Chondrocyte (in vitro differentiated cells): Measurements from ENCODE around the gene PARD6G. TPM values are rescaled to one million over a fixed set of nuclear protein-coding genes. Genes with fewer than 3 reads are reported as not detected.
A peak's percentile ranks its signal among the peaks of the same experiment; 100 is the strongest.

Experiments
- DNase-seq: peaks from one replicate; pipeline ENCODE4 v3.0.0; 2021; ENCODE audit warnings: mixed read lengths, low spot score
- H3K27ac Mint-ChIP-seq: one replicate; pipeline ENCODE4 v1.8.0; 2021; ENCODE audit warnings: mild to moderate bottlenecking, moderate library complexity, mixed read lengths; ENCODE audit not compliant: unreplicated experiment
- H3K27me3 Mint-ChIP-seq: 2 replicates; pipeline ENCODE4 v1.8.0; 2021; ENCODE audit warnings: low read depth, mixed read lengths
- H3K36me3 Mint-ChIP-seq: 2 replicates; pipeline ENCODE4 v1.8.0; 2021; ENCODE audit warnings: low read depth, mixed read lengths
- H3K4me1 Mint-ChIP-seq: 2 replicates; pipeline ENCODE4 v1.8.0; 2021; ENCODE audit warnings: low read depth, mild to moderate bottlenecking, mixed read lengths
- H3K4me3 Mint-ChIP-seq: one replicate; pipeline ENCODE4 v1.8.0; 2021; ENCODE audit warnings: mild to moderate bottlenecking, moderate library complexity, mixed read lengths; ENCODE audit not compliant: unreplicated experiment
- H3K9me3 Mint-ChIP-seq: 2 replicates; pipeline ENCODE4 v1.8.0; 2021; ENCODE audit warnings: low read depth, mixed read lengths
- CTCF ChIP-seq: fragments of 200-600 bp; sonication (generic); IDR thresholded peaks from 2 replicates; pipeline ENCODE4 v1.5.0; 2021; ENCODE audit warnings: antibody characterized with exemption, mild to moderate bottlenecking, moderate library complexity
- total RNA-seq: library from RNA; stranded (reverse); gene quantifications from 3 replicates; pipeline ENCODE4 v1.2.1, GENCODE V29; 2021

Gene PARD6G
- total RNA-seq, 1 donor from 2014 or later: 17.7 TPM

GRCh38 chr18:80251700-80252099 is 4.4 kb upstream of the PARD6G start:
- H3K9me3 Mint-ChIP-seq: no peaks in the 10 kb centered on the region
- no peaks in the 10 kb centered on the region for H3K27me3 Mint-ChIP-seq
- H3K4me1 Mint-ChIP-seq: no peaks in the 10 kb centered on the region
- TF ChIP-seq CTCF: no peak
- H3K27ac Mint-ChIP-seq: no peak overlapping the region
- no peak overlapping the region for H3K4me3 Mint-ChIP-seq
- no peaks in the 10 kb centered on the region for H3K36me3 Mint-ChIP-seq
- DNase-seq: no peak

GRCh38 chr18:80250740-80251364 is 3.5 kb upstream of the PARD6G start:
- peaks cover 3% of the 10 kb centered on the region for H3K4me1 Mint-ChIP-seq
- no peak for TF ChIP-seq CTCF

GRCh38 chr18:80249217-80250093 is 2.1 kb upstream of the PARD6G start:
- Mint-ChIP-seq H3K27ac (no peak overlapping the region), H3K4me1 (peaks cover 10% of the 10 kb centered on the region), H3K36me3 (no peaks in the 10 kb centered on the region), H3K27me3 (no peaks in the 10 kb centered on the region), H3K9me3 (no peaks in the 10 kb centered on the region), H3K4me3 (no peak overlapping the region)
- no peak for DNase-seq
- TF ChIP-seq CTCF: no peak

More at GRCh38 chr18:80250740-80251364, 3.5 kb upstream of the PARD6G start:
- Mint-ChIP-seq H3K9me3 (no peaks in the 10 kb centered on the region), H3K4me3 (no peak overlapping the region), H3K36me3 (no peaks in the 10 kb centered on the region), H3K27me3 (no peaks in the 10 kb centered on the region), H3K27ac (no peak overlapping the region)
- DNase-seq: no peak

- Mint-ChIP-seq H3K9me3 (no peaks in the 10 kb centered on the region), H3K4me1 (peaks cover 10% of the 10 kb centered on the region), H3K36me3 (no peaks in the 10 kb centered on the region), H3K27me3 (no peaks in the 10 kb centered on the region), H3K27ac (no peak overlapping the region), H3K4me3 (peak overlapping the region; percentile 77)
- no peak for DNase-seq
- no peak for TF ChIP-seq CTCF
Observed at GRCh38 chr18:80246445-80247392, 595 bp downstream of the PARD6G start.
